GM12878 (cell line): ENCODE data around the gene KIAA0319L.

Experiments used
- CTCF ChIP-seq, 3 experiments: IDR thresholded peaks in 2 of 3; conservative IDR thresholded peaks in 1 of 3; 2 replicates each; pipeline ENCODE4 v1.5.1; 2011; ENCODE audit warnings: low read depth in 3 of 3, low read length in 3 of 3, mild to moderate bottlenecking in 3 of 3, control low read depth in 2 of 3, moderate library complexity in 2 of 3, inconsistent platforms in 1 of 3, mixed read lengths in 1 of 3; ENCODE audit not compliant: control insufficient read depth in 2 of 3, insufficient read depth in 1 of 3; ENCODE audit errors: extremely low read depth in 1 of 3
- MAX ChIP-seq: IDR thresholded peaks from 2 replicates; pipeline ENCODE4 v1.6.1; 2012; ENCODE audit warnings: low read depth, low read length, improper control_type of control experiment
- POLR2AphosphoS5 ChIP-seq: IDR thresholded peaks from 2 replicates; pipeline ENCODE4 v1.6.1; 2011; ENCODE audit warnings: mild to moderate bottlenecking, low read length, inconsistent platforms
- TF ChIP-seq, protein P1 (sequence below): fragments of 450-650 bp; formaldehyde crosslinking; IDR thresholded peaks from 2 replicates; pipeline ENCODE4 v1.4.0; 2020; ENCODE audit warnings: mild to moderate bottlenecking, moderate library complexity

DNA sequence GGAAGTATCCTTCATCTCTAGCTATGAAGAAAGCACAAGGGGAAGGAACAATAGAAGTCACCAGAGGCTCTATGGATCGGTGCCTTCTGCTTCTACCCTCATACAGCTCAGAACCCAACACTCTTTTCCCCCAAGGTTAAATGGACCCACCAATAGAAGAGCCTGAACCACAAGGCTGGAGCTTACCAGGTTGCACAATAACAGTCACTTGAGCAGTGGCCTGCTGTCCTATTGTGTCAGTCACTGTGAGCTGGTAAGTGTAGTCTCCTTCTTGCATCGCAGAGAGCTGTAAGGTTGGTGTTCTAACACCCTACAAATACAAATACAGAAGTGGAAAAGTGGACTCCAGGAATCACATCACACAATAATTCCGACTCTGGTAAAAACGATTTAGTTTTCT is 103.0 kb downstream of the KIAA0319L start:
- no peak for TF ChIP-seq POLR2AphosphoS5
- TF ChIP-seq, protein P1, sequence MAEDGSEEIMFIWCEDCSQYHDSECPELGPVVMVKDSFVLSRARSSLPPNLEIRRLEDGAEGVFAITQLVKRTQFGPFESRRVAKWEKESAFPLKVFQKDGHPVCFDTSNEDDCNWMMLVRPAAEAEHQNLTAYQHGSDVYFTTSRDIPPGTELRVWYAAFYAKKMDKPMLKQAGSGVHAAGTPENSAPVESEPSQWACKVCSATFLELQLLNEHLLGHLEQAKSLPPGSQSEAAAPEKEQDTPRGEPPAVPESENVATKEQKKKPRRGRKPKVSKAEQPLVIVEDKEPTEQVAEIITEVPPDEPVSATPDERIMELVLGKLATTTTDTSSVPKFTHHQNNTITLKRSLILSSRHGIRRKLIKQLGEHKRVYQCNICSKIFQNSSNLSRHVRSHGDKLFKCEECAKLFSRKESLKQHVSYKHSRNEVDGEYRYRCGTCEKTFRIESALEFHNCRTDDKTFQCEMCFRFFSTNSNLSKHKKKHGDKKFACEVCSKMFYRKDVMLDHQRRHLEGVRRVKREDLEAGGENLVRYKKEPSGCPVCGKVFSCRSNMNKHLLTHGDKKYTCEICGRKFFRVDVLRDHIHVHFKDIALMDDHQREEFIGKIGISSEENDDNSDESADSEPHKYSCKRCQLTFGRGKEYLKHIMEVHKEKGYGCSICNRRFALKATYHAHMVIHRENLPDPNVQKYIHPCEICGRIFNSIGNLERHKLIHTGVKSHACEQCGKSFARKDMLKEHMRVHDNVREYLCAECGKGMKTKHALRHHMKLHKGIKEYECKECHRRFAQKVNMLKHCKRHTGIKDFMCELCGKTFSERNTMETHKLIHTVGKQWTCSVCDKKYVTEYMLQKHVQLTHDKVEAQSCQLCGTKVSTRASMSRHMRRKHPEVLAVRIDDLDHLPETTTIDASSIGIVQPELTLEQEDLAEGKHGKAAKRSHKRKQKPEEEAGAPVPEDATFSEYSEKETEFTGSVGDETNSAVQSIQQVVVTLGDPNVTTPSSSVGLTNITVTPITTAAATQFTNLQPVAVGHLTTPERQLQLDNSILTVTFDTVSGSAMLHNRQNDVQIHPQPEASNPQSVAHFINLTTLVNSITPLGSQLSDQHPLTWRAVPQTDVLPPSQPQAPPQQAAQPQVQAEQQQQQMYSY (CRISPR knock-in tag), result no peak
- TF ChIP-seq MAX, result no peak
- TF ChIP-seq CTCF (IDR thresholded peaks at IDR 0.05 in 2 of 3, conservative IDR thresholded peaks at IDR 0.05 in 1 of 3; ENCODE audit: control insufficient read depth in 2 of 3, extremely low read depth in 1 of 3, insufficient read depth in 1 of 3, low read depth in 3 of 3, low read length in 3 of 3), result no peak
